ENCODE data around the gene PDZD8.

PDZD8 gene

DNA sequence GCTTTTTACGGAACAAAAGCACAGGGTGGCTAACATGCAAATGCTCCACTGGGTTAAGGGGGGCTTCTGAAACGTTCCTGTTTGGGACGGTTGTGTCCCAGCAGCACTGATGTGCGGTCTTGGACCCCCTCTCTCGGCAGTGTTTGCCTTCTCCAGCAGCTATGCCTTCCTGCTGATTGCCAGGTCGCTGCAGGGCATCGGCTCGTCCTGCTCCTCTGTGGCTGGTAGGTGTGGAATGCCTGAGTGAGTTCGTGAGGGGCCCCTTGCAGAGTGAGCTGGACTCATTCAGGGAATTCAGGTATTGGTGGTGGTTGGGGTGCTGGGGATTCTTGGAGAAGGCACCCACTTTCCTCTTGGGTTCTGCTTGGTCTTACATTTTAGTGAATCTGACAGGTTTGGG is 121.3 kb downstream of the PDZD8 start:
- no peak overlapping the region for H4K12ac ChIP-seq (ENCODE audit: low read depth, low read length)
- DNase-seq, result no peak
- WGBS (ENCODE audit: extremely low coverage, insufficient coverage, insufficient read length), result no CpG with 5 or more reads among the region's 9 CpGs
- H3K18ac ChIP-seq (ENCODE audit: low read length), result no peak overlapping the region
- H3K4me2 ChIP-seq (ENCODE audit: low read length), result no peak overlapping the region
- no peak overlapping the region for H4K91ac ChIP-seq (ENCODE audit: low read depth, low read length)
- H3K27me3 ChIP-seq (ENCODE audit: insufficient read depth, low read length), result no peaks in the 10 kb centered on the region
- no peak overlapping the region for H3K4me3 ChIP-seq (ENCODE audit: low read depth, low read length)
- no peaks in the 10 kb centered on the region for H3K9me3 ChIP-seq (ENCODE audit: insufficient read depth, low read depth, low read length)
- H2BK120ac ChIP-seq (ENCODE audit: insufficient read depth, low read length, poor library complexity), result no peak overlapping the region
- no peak overlapping the region for H3K4ac ChIP-seq (ENCODE audit: low read depth, low read length)
- H3K4me1 ChIP-seq (ENCODE audit: control insufficient read depth in 1 of 2, insufficient read depth in 2 of 2, low read length in 2 of 2), result peaks cover 0 to 2% of the 10 kb centered on the region in 2 experiments
- H3K79me2 ChIP-seq (ENCODE audit: control insufficient read depth, insufficient read depth, low read length, poor library complexity), result no peaks in the 10 kb centered on the region
- no peak overlapping the region for H4K8ac ChIP-seq (ENCODE audit: low read depth, low read length)
- H2BK5ac ChIP-seq (ENCODE audit: low read depth, low read length, poor library complexity), result no peak overlapping the region
- no peak overlapping the region for H2BK12ac ChIP-seq (ENCODE audit: low read length)
- no peak overlapping the region for H3K23ac ChIP-seq (ENCODE audit: low read length)
- H2AFZ ChIP-seq (ENCODE audit: insufficient read depth, low read length, poor library complexity), result no peak overlapping the region
- H3K9ac ChIP-seq (ENCODE audit: low read length), result no peak overlapping the region
- H3K14ac ChIP-seq (ENCODE audit: low read length), result no peak overlapping the region
- no peaks in the 10 kb centered on the region for H3K36me3 ChIP-seq (ENCODE audit: control insufficient read depth in 1 of 2, insufficient read depth in 2 of 2, low read length in 2 of 2)
- H2AK5ac ChIP-seq (ENCODE audit: low read length), result no peak overlapping the region
- H3K27ac ChIP-seq (ENCODE audit: low read depth, low read length), result no peak overlapping the region
- no peaks in the 10 kb centered on the region for H3K79me1 ChIP-seq (ENCODE audit: low read length)

DNA sequence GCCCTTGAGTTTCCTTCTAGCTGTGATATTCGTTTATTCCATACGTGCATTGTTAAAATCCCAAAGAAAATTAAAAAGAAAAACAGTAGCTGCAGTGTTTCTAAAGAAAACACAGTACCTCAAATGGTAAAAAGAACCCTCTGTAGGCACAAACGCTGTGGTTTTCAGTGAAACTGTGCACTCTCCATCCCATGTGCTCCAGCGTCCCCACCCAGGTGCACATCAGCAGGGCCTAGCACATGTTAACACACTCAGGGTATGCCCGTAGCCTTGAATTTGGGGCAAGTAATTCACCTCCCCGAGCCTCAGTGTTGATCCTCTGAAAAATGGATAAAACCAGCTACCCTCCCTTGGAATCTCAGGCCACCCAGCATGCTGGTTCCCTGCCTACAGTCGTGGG is 124.8 kb downstream of the PDZD8 start:
- H3K27ac ChIP-seq (ENCODE audit: low read depth, low read length), result no peak overlapping the region
- WGBS (ENCODE audit: extremely low coverage, insufficient coverage, insufficient read length), result no CpG with 5 or more reads among the region's 7 CpGs

DNA sequence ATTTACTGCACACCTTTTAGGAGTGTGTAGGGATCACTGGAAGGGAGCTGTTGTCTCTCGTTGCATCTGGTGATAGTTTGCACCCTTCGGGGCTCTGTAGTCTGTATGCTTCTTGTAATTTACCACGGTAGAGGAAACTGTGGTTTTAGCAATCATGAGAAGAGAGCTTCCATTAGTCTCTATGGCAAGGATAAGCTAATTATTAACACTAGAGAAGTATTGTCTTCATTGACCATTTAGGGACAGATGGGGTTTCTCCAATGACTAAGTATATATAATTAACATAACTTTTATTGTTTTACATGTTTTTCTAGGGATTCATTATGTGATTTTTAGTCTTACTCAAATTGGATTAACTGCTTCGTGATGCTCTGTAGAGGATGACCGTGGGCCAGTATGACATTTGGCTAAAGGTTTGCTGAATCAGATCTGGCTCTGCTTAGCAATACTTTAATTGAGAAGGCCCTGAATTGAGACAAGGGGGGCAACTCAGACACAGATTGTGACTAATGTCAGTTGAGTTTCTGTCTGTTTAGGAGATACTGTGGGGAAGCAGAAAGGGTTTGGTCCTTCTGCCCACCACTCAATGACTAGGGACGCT is 125.6 kb downstream of the PDZD8 start:
- Histone ChIP-seq H3K4me3 (ENCODE audit: low read depth, low read length) (no peak overlapping the region), H3K23ac (ENCODE audit: low read length) (no peak overlapping the region), H3K18ac (ENCODE audit: low read length) (no peak overlapping the region), H3K9ac (ENCODE audit: low read length) (no peak overlapping the region), H4K12ac (ENCODE audit: low read depth, low read length) (no peak overlapping the region), H4K8ac (ENCODE audit: low read depth, low read length) (no peak overlapping the region), H3K79me2 (ENCODE audit: control insufficient read depth, insufficient read depth, low read length, poor library complexity) (no peaks in the 10 kb centered on the region), H3K27ac (ENCODE audit: low read depth, low read length) (no peak overlapping the region), H3K4me2 (ENCODE audit: low read length) (no peak overlapping the region), H3K14ac (ENCODE audit: low read length) (no peak overlapping the region), H2BK5ac (ENCODE audit: low read depth, low read length, poor library complexity) (no peak overlapping the region), H2AFZ (ENCODE audit: insufficient read depth, low read length, poor library complexity) (no peak overlapping the region), H4K91ac (ENCODE audit: low read depth, low read length) (no peak overlapping the region), H3K27me3 (ENCODE audit: insufficient read depth, low read length) (no peaks in the 10 kb centered on the region), H2AK5ac (ENCODE audit: low read length) (no peak overlapping the region), H3K36me3 (ENCODE audit: control insufficient read depth in 1 of 2, insufficient read depth in 2 of 2, low read length in 2 of 2) (no peaks in the 10 kb centered on the region), H3K4me1 (ENCODE audit: control insufficient read depth in 1 of 2, insufficient read depth in 2 of 2, low read length in 2 of 2) (peaks cover 0 to 2% of the 10 kb centered on the region in 2 experiments), H2BK120ac (ENCODE audit: insufficient read depth, low read length, poor library complexity) (no peak overlapping the region), H3K9me3 (ENCODE audit: insufficient read depth, low read depth, low read length) (peaks cover 1% of the 10 kb centered on the region), H3K79me1 (ENCODE audit: low read length) (no peaks in the 10 kb centered on the region), H2BK12ac (ENCODE audit: low read length) (no peak overlapping the region), H3K4ac (ENCODE audit: low read depth, low read length) (no peak overlapping the region)
- DNase-seq, result no peak
- no CpG with 5 or more reads among the region's 6 CpGs for WGBS (ENCODE audit: extremely low coverage, insufficient coverage, insufficient read length)

More for the DNA sequence above, 124.8 kb downstream of the PDZD8 start:
- Histone ChIP-seq H3K4me3 (ENCODE audit: low read depth, low read length) (no peak overlapping the region), H3K27me3 (ENCODE audit: insufficient read depth, low read length) (no peaks in the 10 kb centered on the region), H3K4me2 (ENCODE audit: low read length) (no peak overlapping the region), H2AFZ (ENCODE audit: insufficient read depth, low read length, poor library complexity) (no peak overlapping the region), H2BK5ac (ENCODE audit: low read depth, low read length, poor library complexity) (no peak overlapping the region), H3K9me3 (ENCODE audit: insufficient read depth, low read depth, low read length) (no peaks in the 10 kb centered on the region), H2BK120ac (ENCODE audit: insufficient read depth, low read length, poor library complexity) (no peak overlapping the region), H3K4ac (ENCODE audit: low read depth, low read length) (no peak overlapping the region), H4K12ac (ENCODE audit: low read depth, low read length) (no peak overlapping the region), H4K8ac (ENCODE audit: low read depth, low read length) (no peak overlapping the region), H3K36me3 (ENCODE audit: control insufficient read depth in 1 of 2, insufficient read depth in 2 of 2, low read length in 2 of 2) (no peaks in the 10 kb centered on the region), H3K23ac (ENCODE audit: low read length) (no peak overlapping the region), H3K9ac (ENCODE audit: low read length) (no peak overlapping the region), H2AK5ac (ENCODE audit: low read length) (no peak overlapping the region), H3K79me2 (ENCODE audit: control insufficient read depth, insufficient read depth, low read length, poor library complexity) (no peaks in the 10 kb centered on the region), H3K4me1 (ENCODE audit: control insufficient read depth in 1 of 2, insufficient read depth in 2 of 2, low read length in 2 of 2) (peaks cover 0 to 2% of the 10 kb centered on the region in 2 experiments), H4K91ac (ENCODE audit: low read depth, low read length) (no peak overlapping the region), H2BK12ac (ENCODE audit: low read length) (no peak overlapping the region), H3K14ac (ENCODE audit: low read length) (no peak overlapping the region), H3K18ac (ENCODE audit: low read length) (no peak overlapping the region), H3K79me1 (ENCODE audit: low read length) (no peaks in the 10 kb centered on the region)
- no peak for DNase-seq

DNA sequence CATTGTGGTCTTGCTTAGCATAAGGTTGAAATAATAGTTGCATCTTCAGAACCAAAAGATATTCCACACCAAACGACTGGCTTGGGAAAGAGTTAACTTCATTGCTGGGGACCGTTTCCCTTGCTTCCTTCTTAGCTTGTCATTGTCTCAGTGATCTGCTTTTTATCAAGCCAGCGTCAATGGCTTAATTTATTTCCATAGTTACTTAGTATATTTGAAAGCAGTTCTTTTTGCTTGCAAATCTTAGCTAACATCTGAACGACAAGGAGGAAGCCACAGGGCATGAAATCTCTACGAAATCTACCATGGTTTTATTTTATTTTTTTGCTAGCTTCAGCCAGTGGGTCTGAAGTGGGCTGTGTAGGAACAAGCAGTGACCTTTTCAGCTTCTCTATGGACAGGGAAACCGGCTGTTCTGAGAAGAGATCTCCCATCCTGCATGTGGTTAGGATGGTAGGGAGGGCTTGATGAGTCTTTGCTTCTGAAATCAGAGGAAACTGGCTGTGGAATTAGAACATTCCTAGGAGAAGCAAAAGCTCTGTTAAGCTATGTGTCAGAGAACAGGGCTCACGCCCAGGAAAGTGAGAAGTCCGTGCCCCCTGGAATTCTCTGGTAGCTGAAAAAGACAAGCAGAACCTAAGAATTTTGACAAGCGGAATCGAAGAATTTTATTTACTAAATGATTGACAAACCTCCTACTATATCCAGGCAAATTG is 126.3 kb downstream of the PDZD8 start:
- no peaks in the 10 kb centered on the region for H3K79me2 ChIP-seq (ENCODE audit: control insufficient read depth, insufficient read depth, low read length, poor library complexity)
- H4K8ac ChIP-seq (ENCODE audit: low read depth, low read length), result no peak overlapping the region
- no peak overlapping the region for H3K18ac ChIP-seq (ENCODE audit: low read length)
- no peaks in the 10 kb centered on the region for H3K79me1 ChIP-seq (ENCODE audit: low read length)
- H3K4me3 ChIP-seq (ENCODE audit: low read depth, low read length), result no peak overlapping the region
- H4K91ac ChIP-seq (ENCODE audit: low read depth, low read length), result no peak overlapping the region
- no CpG with 5 or more reads among the region's 10 CpGs for WGBS (ENCODE audit: extremely low coverage, insufficient coverage, insufficient read length)
- no peak overlapping the region for H2BK5ac ChIP-seq (ENCODE audit: low read depth, low read length, poor library complexity)
- H2BK120ac ChIP-seq (ENCODE audit: insufficient read depth, low read length, poor library complexity), result no peak overlapping the region
- DNase-seq, result no peak
- no peak overlapping the region for H4K12ac ChIP-seq (ENCODE audit: low read depth, low read length)
- peaks cover 1% of the 10 kb centered on the region for H3K9me3 ChIP-seq (ENCODE audit: insufficient read depth, low read depth, low read length)
- H3K9ac ChIP-seq (ENCODE audit: low read length), result no peak overlapping the region
- H3K23ac ChIP-seq (ENCODE audit: low read length), result no peak overlapping the region
- H2BK12ac ChIP-seq (ENCODE audit: low read length), result no peak overlapping the region
- H2AK5ac ChIP-seq (ENCODE audit: low read length), result no peak overlapping the region
- no peak overlapping the region for H3K4ac ChIP-seq (ENCODE audit: low read depth, low read length)
- no peaks in the 10 kb centered on the region for H3K27me3 ChIP-seq (ENCODE audit: insufficient read depth, low read length)
- no peak overlapping the region for H3K4me2 ChIP-seq (ENCODE audit: low read length)
- H2AFZ ChIP-seq (ENCODE audit: insufficient read depth, low read length, poor library complexity), result no peak overlapping the region
- peaks cover 0 to 2% of the 10 kb centered on the region in 2 experiments for H3K4me1 ChIP-seq (ENCODE audit: control insufficient read depth in 1 of 2, insufficient read depth in 2 of 2, low read length in 2 of 2)
- no peaks in the 10 kb centered on the region for H3K36me3 ChIP-seq (ENCODE audit: control insufficient read depth in 1 of 2, insufficient read depth in 2 of 2, low read length in 2 of 2)
- no peak overlapping the region for H3K14ac ChIP-seq (ENCODE audit: low read length)
- no peak overlapping the region for H3K27ac ChIP-seq (ENCODE audit: low read depth, low read length)
